ENCODE measurements around the gene TSPAN33. TPM values are rescaled to one million over a fixed set of nuclear protein-coding genes. Genes with fewer than 3 reads are reported as not detected.

The TSPAN33 gene
- total RNA-seq, 1 experiment from 2014 or later: 1.7 TPM

DNA sequence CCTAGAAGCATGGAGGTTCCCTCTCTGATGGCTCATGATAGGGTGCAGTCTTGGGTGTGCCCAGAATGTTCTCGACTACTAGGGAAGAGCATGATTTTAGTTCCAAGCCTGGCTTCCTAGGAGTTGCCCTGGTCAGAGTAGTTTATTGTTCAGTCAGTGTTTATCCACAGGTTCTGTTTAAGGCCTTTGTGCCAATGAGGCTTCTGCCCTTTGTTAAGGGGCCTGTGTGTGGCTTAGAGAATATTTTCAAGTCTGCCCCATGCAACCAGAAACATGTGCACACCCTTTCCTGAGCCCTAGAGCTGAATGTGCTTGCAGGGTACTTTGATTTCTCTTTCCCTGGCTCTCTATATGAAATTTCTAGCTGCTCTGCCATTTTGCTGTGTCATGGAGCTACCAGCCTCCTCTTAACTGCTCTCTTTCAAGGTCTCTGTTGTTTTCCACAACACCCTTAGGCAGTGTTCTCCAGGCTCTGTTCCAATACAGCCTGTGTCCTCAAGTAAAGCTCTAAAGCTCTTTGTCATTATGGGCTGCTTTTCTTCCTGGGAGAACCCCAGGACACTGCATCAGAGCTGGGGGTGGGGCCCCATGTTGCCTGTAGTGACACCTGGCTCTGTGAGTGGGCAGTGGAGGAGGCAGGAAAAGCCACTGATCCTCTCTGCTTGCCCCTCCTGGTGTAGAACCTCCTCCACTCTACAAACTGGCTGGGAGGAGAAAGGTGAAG, 34.1 kb upstream of the TSPAN33 start:
- ChIA-PET POLR2A (interaction anchor here (0.6 to 0.7 kb wide), 2 partner anchors 69 to 444 kb away, joined by 3 read pairs; no protein-coding TSS in a partner anchor), CTCF (interaction anchor here (0.5 to 1.3 kb wide), 4 partner anchors 19 to 527 kb away, joined by 3 to 4 read pairs (median 3); no protein-coding TSS in a partner anchor)
- no peaks in the 10 kb centered on the region for H3K4me1 Mint-ChIP-seq (ENCODE audit: insufficient read depth, unreplicated experiment)
- H3K36me3 Mint-ChIP-seq (ENCODE audit: insufficient read depth, unreplicated experiment): no peaks in the 10 kb centered on the region
- H3K9me3 Mint-ChIP-seq (ENCODE audit: unreplicated experiment): no peaks in the 10 kb centered on the region
- H3K4me3 Mint-ChIP-seq (ENCODE audit: unreplicated experiment): no peak overlapping the region
- TF ChIP-seq, protein P1, sequence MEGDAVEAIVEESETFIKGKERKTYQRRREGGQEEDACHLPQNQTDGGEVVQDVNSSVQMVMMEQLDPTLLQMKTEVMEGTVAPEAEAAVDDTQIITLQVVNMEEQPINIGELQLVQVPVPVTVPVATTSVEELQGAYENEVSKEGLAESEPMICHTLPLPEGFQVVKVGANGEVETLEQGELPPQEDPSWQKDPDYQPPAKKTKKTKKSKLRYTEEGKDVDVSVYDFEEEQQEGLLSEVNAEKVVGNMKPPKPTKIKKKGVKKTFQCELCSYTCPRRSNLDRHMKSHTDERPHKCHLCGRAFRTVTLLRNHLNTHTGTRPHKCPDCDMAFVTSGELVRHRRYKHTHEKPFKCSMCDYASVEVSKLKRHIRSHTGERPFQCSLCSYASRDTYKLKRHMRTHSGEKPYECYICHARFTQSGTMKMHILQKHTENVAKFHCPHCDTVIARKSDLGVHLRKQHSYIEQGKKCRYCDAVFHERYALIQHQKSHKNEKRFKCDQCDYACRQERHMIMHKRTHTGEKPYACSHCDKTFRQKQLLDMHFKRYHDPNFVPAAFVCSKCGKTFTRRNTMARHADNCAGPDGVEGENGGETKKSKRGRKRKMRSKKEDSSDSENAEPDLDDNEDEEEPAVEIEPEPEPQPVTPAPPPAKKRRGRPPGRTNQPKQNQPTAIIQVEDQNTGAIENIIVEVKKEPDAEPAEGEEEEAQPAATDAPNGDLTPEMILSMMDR (IDR thresholded peaks at IDR 0.05; ENCODE audit: unreplicated experiment): no peak
- H3K27ac Mint-ChIP-seq (ENCODE audit: low read depth, unreplicated experiment): no peak overlapping the region
- BruUV-seq (replicated peaks): no TSS peak
- no peaks in the 10 kb centered on the region for H3K27me3 Mint-ChIP-seq (ENCODE audit: insufficient read depth, unreplicated experiment)
- DNase-seq (ENCODE audit: unreplicated experiment): peak; percentile 14
- intact Hi-C loops (cut with micrococcal nuclease): no loop called here

DNA sequence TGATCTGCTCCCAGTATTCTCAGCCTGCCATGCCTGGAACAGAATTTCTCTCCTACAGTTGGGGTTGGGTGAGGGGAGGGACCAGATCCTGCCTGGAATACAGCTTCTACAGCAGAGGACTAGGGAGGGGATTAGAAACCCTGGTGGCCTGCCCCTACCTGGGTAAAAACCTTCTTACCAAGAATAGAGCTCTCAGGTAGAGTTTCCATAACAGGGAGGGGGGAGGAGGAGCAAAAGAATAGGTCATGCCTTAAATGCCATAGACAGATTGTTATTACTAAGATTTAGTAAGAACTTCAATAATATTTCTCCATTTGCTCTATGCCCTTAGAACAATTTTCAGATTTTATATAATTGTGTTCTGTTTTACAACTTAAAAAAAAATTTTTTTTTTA, 33.5 kb upstream of the TSPAN33 start:
- POLR2A ChIA-PET: interaction anchor here (0.6 to 0.8 kb wide), 3 partner anchors 56 to 443 kb away, joined by 3 read pairs; partner anchors contain the start of gene TNPO3
- no peaks in the 10 kb centered on the region for H3K4me1 Mint-ChIP-seq (ENCODE audit: insufficient read depth, unreplicated experiment)
- H3K27me3 Mint-ChIP-seq (ENCODE audit: insufficient read depth, unreplicated experiment): no peaks in the 10 kb centered on the region
- H3K36me3 Mint-ChIP-seq (ENCODE audit: insufficient read depth, unreplicated experiment): no peaks in the 10 kb centered on the region
- no TSS peak for BruUV-seq (replicated peaks)
- CTCF ChIA-PET: interaction anchor here (0.7 to 1.3 kb wide), 2 partner anchors 20 to 26 kb away, joined by 3 to 4 read pairs; no protein-coding TSS in a partner anchor
- no peak overlapping the region for H3K27ac Mint-ChIP-seq (ENCODE audit: low read depth, unreplicated experiment)
- DNase-seq (ENCODE audit: unreplicated experiment): no peak
- no peak overlapping the region for H3K4me3 Mint-ChIP-seq (ENCODE audit: unreplicated experiment)
- TF ChIP-seq, protein P1 (IDR thresholded peaks at IDR 0.05; ENCODE audit: unreplicated experiment): no peak
- no peaks in the 10 kb centered on the region for H3K9me3 Mint-ChIP-seq (ENCODE audit: unreplicated experiment)
- intact Hi-C loops (cut with micrococcal nuclease): no loop called here

DNA sequence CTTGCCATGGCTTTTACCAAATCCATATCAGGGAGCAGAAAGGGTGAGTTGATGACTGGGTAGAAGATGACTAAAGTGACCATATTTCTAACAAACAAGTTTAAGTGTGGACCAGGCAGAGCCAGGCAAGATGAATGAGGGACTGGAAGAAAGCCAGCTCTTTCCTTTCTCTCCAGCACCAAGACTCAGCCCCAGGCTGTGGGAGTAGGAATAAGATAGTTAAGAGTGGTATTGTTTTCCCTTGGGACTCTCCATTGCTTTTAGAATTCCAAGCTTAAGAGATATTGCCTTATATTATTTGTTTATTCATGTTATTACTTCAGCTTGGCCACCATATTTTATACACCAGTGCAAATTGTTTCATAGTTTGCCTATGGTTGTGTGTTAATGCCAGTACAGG, 28.8 kb upstream of the TSPAN33 start:
- no TSS peak for BruUV-seq (replicated peaks)
- H3K4me1 Mint-ChIP-seq (ENCODE audit: insufficient read depth, unreplicated experiment): no peaks in the 10 kb centered on the region
- H3K36me3 Mint-ChIP-seq (ENCODE audit: insufficient read depth, unreplicated experiment): no peaks in the 10 kb centered on the region
- no peak for DNase-seq (ENCODE audit: unreplicated experiment)
- H3K27ac Mint-ChIP-seq (ENCODE audit: low read depth, unreplicated experiment): no peak overlapping the region
- no peak overlapping the region for H3K4me3 Mint-ChIP-seq (ENCODE audit: unreplicated experiment)
- CTCF ChIA-PET: interaction anchor here (1.0 kb wide), 1 partner anchor 25 kb away, joined by 3 read pairs; no protein-coding TSS in a partner anchor
- POLR2A ChIA-PET: interaction anchor here (0.9 kb wide), 1 partner anchor 10 kb away, joined by 3 read pairs; no protein-coding TSS in a partner anchor
- no peaks in the 10 kb centered on the region for H3K27me3 Mint-ChIP-seq (ENCODE audit: insufficient read depth, unreplicated experiment)
- intact Hi-C loops (cut with micrococcal nuclease): no loop called here
- H3K9me3 Mint-ChIP-seq (ENCODE audit: unreplicated experiment): no peaks in the 10 kb centered on the region
- TF ChIP-seq, protein P1 (IDR thresholded peaks at IDR 0.05; ENCODE audit: unreplicated experiment): no peak

DNA sequence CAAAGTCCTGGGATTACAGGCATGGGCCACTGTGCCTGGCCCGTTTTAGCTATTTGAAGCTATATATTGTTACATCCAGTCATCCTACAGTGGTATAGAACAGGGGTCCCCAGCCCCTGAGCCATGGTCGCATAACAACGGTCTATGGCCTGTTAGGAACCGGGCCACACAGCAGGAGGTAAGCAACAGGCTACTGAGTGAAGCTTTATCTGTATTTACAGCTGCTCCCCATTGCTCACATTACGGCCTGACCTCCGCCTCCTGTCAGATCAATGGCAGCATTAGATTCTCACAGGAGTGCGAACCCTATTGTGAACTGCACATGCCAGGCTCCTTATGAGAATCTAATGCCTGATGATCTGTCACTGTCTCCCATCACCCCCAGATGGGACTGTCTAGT, 26.3 kb upstream of the TSPAN33 start:
- Mint-ChIP-seq H3K4me3 (ENCODE audit: unreplicated experiment) (no peak overlapping the region), H3K27me3 (ENCODE audit: insufficient read depth, unreplicated experiment) (no peaks in the 10 kb centered on the region), H3K9me3 (ENCODE audit: unreplicated experiment) (no peaks in the 10 kb centered on the region), H3K27ac (ENCODE audit: low read depth, unreplicated experiment) (no peak overlapping the region), H3K36me3 (ENCODE audit: insufficient read depth, unreplicated experiment) (no peaks in the 10 kb centered on the region), H3K4me1 (ENCODE audit: insufficient read depth, unreplicated experiment) (no peaks in the 10 kb centered on the region)
- ChIA-PET POLR2A (interaction anchor here (1.0 kb wide), 1 partner anchor 11 kb away, joined by 3 read pairs; no protein-coding TSS in a partner anchor), CTCF (interaction anchor here (0.6 to 2.0 kb wide), 2 partner anchors 26 to 487 kb away, joined by 3 to 11 read pairs; no protein-coding TSS in a partner anchor)
- intact Hi-C loops (cut with micrococcal nuclease): no loop called here
- no peak for DNase-seq (ENCODE audit: unreplicated experiment)
- TF ChIP-seq, protein P1 (IDR thresholded peaks at IDR 0.05; ENCODE audit: unreplicated experiment): no peak
- no TSS peak for BruUV-seq (replicated peaks)

Measured in MCF 10A (cell line).